GM23248 (cell line): ENCODE data around the gene CAPRIN2.

Source experiments
- EZH2 ChIP-seq: fragments of 200-600 bp; sonication (generic); IDR thresholded peaks from 2 replicates; pipeline ENCODE4 v1.6.1; 2018; ENCODE audit warnings: antibody characterized with exemption, mild to moderate bottlenecking; ENCODE audit not compliant: insufficient read depth, poor library complexity, severe bottlenecking
- EZH2phosphoT487 ChIP-seq: fragments of 200-600 bp; sonication (generic); IDR thresholded peaks from 2 replicates; pipeline ENCODE4 v1.6.1; 2018; ENCODE audit warnings: antibody characterized with exemption, moderate library complexity, mild to moderate bottlenecking, low read depth; ENCODE audit not compliant: insufficient read depth

- TF ChIP-seq EZH2 (no peak), EZH2phosphoT487 (no peak)
Measured at GRCh38 chr12:30769802-30770201, 15.1 kb upstream of the CAPRIN2 start.
